Neutrophil (primary cell): ENCODE results near the gene YKT6.
"Not testable (repeated sequence)": the region's sequence is repeated elsewhere in the genome, so short reads cannot be mapped to it uniquely, and the experiment has no call there.

Experiments
- H3K27ac ChIP-seq: fragments of 200-600 bp; sonication (generic); 2 replicates; pipeline ENCODE4 v1.5.1; 2016; ENCODE audit warnings: mild to moderate bottlenecking, moderate library complexity
- H3K27me3 ChIP-seq: fragments of 200-600 bp; sonication (generic); 2 replicates; pipeline ENCODE4 v1.6.0; 2016; ENCODE audit warnings: mild to moderate bottlenecking
- H3K36me3 ChIP-seq: fragments of 200-600 bp; sonication (generic); 2 replicates; pipeline ENCODE4 v1.5.1; 2017
- H3K4me1 ChIP-seq, 2 experiments: fragments of 200-600 bp in 1 of 2; sonication (generic) in 1 of 2; 1 replicate in 1 of 2; 2 replicates in 1 of 2; pipeline versions ENCODE4 v1.5.1 to v1.6.1; 2013 to 2016; ENCODE audit warnings: low read depth in 1 of 2, low read length in 1 of 2, mild to moderate bottlenecking in 1 of 2, moderate library complexity in 1 of 2; ENCODE audit not compliant: control insufficient read depth in 1 of 2, insufficient read depth in 1 of 2
- H3K4me3 ChIP-seq, 2 experiments: fragments of 200-600 bp in 1 of 2; sonication (generic) in 1 of 2; 1 replicate in 1 of 2; 2 replicates in 1 of 2; pipeline ENCODE4 v1.5.1; 2013 to 2016; ENCODE audit warnings: low read depth in 1 of 2, low read length in 1 of 2, mild to moderate bottlenecking in 1 of 2, moderate library complexity in 1 of 2
- H3K9me3 ChIP-seq: fragments of 200-600 bp; sonication (generic); 2 replicates; pipeline ENCODE4 v1.5.1; 2016
- TF ChIP-seq, protein P1 (sequence below): fragments of 200-600 bp; sonication (generic); IDR thresholded peaks from 2 replicates; pipeline ENCODE4 v1.5.1; 2016; ENCODE audit warnings: antibody characterized with exemption

Gene YKT6

GRCh38 chr7:44162785-44163395 is 37.9 kb upstream of the YKT6 start:
- H3K4me3 ChIP-seq, result no peak overlapping the region
- TF ChIP-seq, protein P1, sequence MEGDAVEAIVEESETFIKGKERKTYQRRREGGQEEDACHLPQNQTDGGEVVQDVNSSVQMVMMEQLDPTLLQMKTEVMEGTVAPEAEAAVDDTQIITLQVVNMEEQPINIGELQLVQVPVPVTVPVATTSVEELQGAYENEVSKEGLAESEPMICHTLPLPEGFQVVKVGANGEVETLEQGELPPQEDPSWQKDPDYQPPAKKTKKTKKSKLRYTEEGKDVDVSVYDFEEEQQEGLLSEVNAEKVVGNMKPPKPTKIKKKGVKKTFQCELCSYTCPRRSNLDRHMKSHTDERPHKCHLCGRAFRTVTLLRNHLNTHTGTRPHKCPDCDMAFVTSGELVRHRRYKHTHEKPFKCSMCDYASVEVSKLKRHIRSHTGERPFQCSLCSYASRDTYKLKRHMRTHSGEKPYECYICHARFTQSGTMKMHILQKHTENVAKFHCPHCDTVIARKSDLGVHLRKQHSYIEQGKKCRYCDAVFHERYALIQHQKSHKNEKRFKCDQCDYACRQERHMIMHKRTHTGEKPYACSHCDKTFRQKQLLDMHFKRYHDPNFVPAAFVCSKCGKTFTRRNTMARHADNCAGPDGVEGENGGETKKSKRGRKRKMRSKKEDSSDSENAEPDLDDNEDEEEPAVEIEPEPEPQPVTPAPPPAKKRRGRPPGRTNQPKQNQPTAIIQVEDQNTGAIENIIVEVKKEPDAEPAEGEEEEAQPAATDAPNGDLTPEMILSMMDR, result no peak
- H3K27me3 ChIP-seq, result no peaks in the 10 kb centered on the region
- no peaks in the 10 kb centered on the region for H3K9me3 ChIP-seq
- H3K4me1 ChIP-seq, result no peaks in the 10 kb centered on the region
- H3K27ac ChIP-seq, result no peak overlapping the region
- no peaks in the 10 kb centered on the region for H3K36me3 ChIP-seq

GRCh38 chr7:44163591-44163990 is 37.2 kb upstream of the YKT6 start:
- H3K9me3 ChIP-seq, result no peaks in the 10 kb centered on the region
- no peak overlapping the region for H3K4me3 ChIP-seq
- TF ChIP-seq, protein P1, result no peak
- no peak overlapping the region for H3K27ac ChIP-seq
- no peaks in the 10 kb centered on the region for H3K36me3 ChIP-seq
- H3K4me1 ChIP-seq, result no peaks in the 10 kb centered on the region
- no peaks in the 10 kb centered on the region for H3K27me3 ChIP-seq

DNA sequence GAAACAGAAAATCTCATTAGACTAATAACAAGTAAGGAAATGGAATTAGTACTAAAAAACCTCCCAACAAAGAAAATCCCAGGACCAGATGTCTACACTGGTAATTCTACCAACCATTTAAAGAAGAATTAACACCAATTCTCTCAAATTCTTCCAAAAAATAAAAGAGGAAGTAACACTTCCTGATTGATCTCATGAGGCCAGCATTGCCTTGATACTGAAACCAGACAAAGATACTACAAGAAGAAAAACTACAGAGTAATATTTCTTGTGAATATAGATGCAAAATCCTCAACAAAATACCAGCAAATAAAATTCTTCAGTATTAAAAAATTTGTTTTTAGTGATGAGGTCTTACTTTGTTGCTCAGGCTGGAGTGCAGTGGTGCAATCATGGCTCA is 32.9 kb upstream of the YKT6 start:
- TF ChIP-seq, protein P1, result no peak
- H3K27me3 ChIP-seq, result no peaks in the 10 kb centered on the region
- H3K27ac ChIP-seq, result no peak overlapping the region
- H3K4me3 ChIP-seq, result no peak overlapping the region
- H3K9me3 ChIP-seq, result no peaks in the 10 kb centered on the region
- H3K4me1 ChIP-seq, result no peaks in the 10 kb centered on the region
- H3K36me3 ChIP-seq, result no peaks in the 10 kb centered on the region

DNA sequence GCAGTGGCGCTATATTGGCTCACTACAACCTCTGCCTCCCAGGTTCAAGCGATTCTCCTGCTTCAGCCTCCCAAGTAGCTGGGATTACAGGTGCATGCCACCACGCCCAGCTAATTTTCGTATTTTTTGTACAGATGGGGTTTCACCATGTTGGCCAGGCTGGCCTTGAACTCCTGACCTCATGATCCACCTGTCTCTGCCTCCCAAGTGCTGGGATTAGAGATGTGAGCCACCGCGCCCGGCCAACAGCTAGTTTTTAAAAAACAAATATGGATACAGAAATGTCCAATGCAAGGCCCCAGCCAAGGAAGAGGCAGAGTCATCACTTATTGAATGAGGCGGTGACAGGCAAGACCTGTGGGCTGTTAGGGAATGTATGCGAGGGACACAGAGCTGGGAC is 28.9 kb upstream of the YKT6 start:
- H3K4me1 ChIP-seq, H3K4me3 ChIP-seq, H3K36me3 ChIP-seq, H3K9me3 ChIP-seq, H3K27ac ChIP-seq, H3K27me3 ChIP-seq: not testable (repeated sequence)

GRCh38 chr7:44172352-44172751 is 28.4 kb upstream of the YKT6 start:
- Histone ChIP-seq H3K9me3 (no peaks in the 10 kb centered on the region), H3K27ac (no peak overlapping the region), H3K27me3 (no peaks in the 10 kb centered on the region), H3K4me3 (no peak overlapping the region), H3K36me3 (no peaks in the 10 kb centered on the region), H3K4me1 (no peaks in the 10 kb centered on the region)
- TF ChIP-seq, protein P1, result no peak

- no peaks in the 10 kb centered on the region for H3K27me3 ChIP-seq
- no peaks in the 10 kb centered on the region for H3K4me1 ChIP-seq
- TF ChIP-seq, protein P1, result no peak
- no peak overlapping the region for H3K27ac ChIP-seq
- H3K4me3 ChIP-seq, result no peak overlapping the region
- H3K36me3 ChIP-seq, result no peaks in the 10 kb centered on the region
- no peaks in the 10 kb centered on the region for H3K9me3 ChIP-seq
Observed at GRCh38 chr7:44172803-44173424, 27.9 kb upstream of the YKT6 start.
